Nephron progenitor cell (in vitro differentiated cells): ENCODE results near the gene SYNJ2.

Source experiments
- DNase-seq: peaks from one replicate; pipeline ENCODE4 v3.0.0; 2021
- H3K27ac Mint-ChIP-seq: 2 replicates; pipeline ENCODE4 v1.8.0; 2021; ENCODE audit warnings: mild to moderate bottlenecking, moderate library complexity, mixed read lengths
- H3K27me3 Mint-ChIP-seq: 2 replicates; pipeline ENCODE4 v1.8.0; 2021; ENCODE audit warnings: mild to moderate bottlenecking, low read depth, mixed read lengths; ENCODE audit not compliant: poor library complexity
- H3K36me3 Mint-ChIP-seq: 2 replicates; pipeline ENCODE4 v1.8.0; 2021; ENCODE audit warnings: low read depth, mixed read lengths
- H3K4me1 Mint-ChIP-seq: 2 replicates; pipeline ENCODE4 v1.8.0; 2021; ENCODE audit warnings: mixed read lengths
- H3K4me3 Mint-ChIP-seq: 2 replicates; pipeline ENCODE4 v1.8.0; 2021; ENCODE audit warnings: mild to moderate bottlenecking, moderate library complexity, mixed read lengths
- H3K9me3 Mint-ChIP-seq: 2 replicates; pipeline ENCODE4 v1.8.0; 2021; ENCODE audit warnings: mild to moderate bottlenecking, moderate library complexity, mixed read lengths
- CTCF ChIP-seq: fragments of 200-600 bp; sonication (generic); IDR thresholded peaks from 2 replicates; pipeline ENCODE4 v1.5.0; 2021; ENCODE audit warnings: antibody characterized with exemption

SYNJ2 gene

GRCh38 chr6:158143700-158144099, 162.0 kb downstream of the SYNJ2 start:
- no peak for DNase-seq
- no peaks in the 10 kb centered on the region for H3K4me1 Mint-ChIP-seq
- peak; percentile 14 for TF ChIP-seq CTCF
- H3K36me3 Mint-ChIP-seq = peaks cover 49% of the 10 kb centered on the region
- H3K27me3 Mint-ChIP-seq = no peaks in the 10 kb centered on the region
- H3K4me3 Mint-ChIP-seq = no peak overlapping the region
- no peaks in the 10 kb centered on the region for H3K9me3 Mint-ChIP-seq
- no peak overlapping the region for H3K27ac Mint-ChIP-seq
